Mesodermal cell (in vitro differentiated cells): Measurements from ENCODE around the gene CDH5.

Source experiments
- H3K27ac ChIP-seq: 2 replicates; pipeline ENCODE4 v1.7.0; 2013; ENCODE audit warnings: mild to moderate bottlenecking, low read depth, low read length, moderate library complexity; ENCODE audit not compliant: severe bottlenecking
- H3K36me3 ChIP-seq: 2 replicates; pipeline ENCODE4 v1.7.1; 2013; ENCODE audit warnings: mild to moderate bottlenecking, low read length, moderate library complexity; ENCODE audit not compliant: control insufficient read depth, insufficient read depth
- H3K4me1 ChIP-seq: one replicate; pipeline ENCODE4 v1.7.1; 2013; ENCODE audit warnings: mild to moderate bottlenecking, low read length; ENCODE audit not compliant: insufficient read depth, control insufficient read depth, poor library complexity, severe bottlenecking
- H3K4me3 ChIP-seq: 2 replicates; pipeline ENCODE4 v1.7.0; 2013; ENCODE audit warnings: low read length, control low read depth, mild to moderate bottlenecking; ENCODE audit not compliant: insufficient read depth, poor library complexity, severe bottlenecking; ENCODE audit errors: extremely low read depth
- H3K9me3 ChIP-seq: 2 replicates; pipeline ENCODE4 v1.7.1; 2013; ENCODE audit warnings: mild to moderate bottlenecking, low read length, moderate library complexity; ENCODE audit not compliant: control insufficient read depth
- WGBS, 2 experiments: methylation state at CpG; one replicate each; pipeline ENCODE4 v1.1.5; 2013; ENCODE audit warnings: missing lambda C conversion rate in 2 of 2; ENCODE audit not compliant: insufficient coverage in 2 of 2; 5-methylcytosine and 5-hydroxymethylcytosine counted together

CDH5 gene

GRCh38 chr16:66435896-66436295 lies 69.4 kb downstream of the CDH5 start:
- Histone ChIP-seq H3K4me3 (no peak overlapping the region), H3K36me3 (no peaks in the 10 kb centered on the region), H3K9me3 (no peaks in the 10 kb centered on the region), H3K4me1 (peaks cover 7% of the 10 kb centered on the region), H3K27ac (no peak overlapping the region)
- WGBS, 2 experiments = 100% methylated on average over 1 of the region's 1 CpG; no CpG with 5 or more reads in 1 of the 2 experiments

GRCh38 chr16:66437391-66437945 lies 71.0 kb downstream of the CDH5 start:
- WGBS, 2 experiments = 81% methylated on average over 9 to 12 of the region's 15 CpGs
- Histone ChIP-seq H3K36me3 (no peaks in the 10 kb centered on the region), H3K27ac (no peak overlapping the region)

GRCh38 chr16:66438536-66438935 lies 72.0 kb downstream of the CDH5 start:
- no peak overlapping the region for H3K4me3 ChIP-seq
- 94 to 95% methylated on average over 7 of the region's 8 CpGs for WGBS, 2 experiments

More at GRCh38 chr16:66437391-66437945, 71.0 kb downstream of the CDH5 start:
- H3K4me3 ChIP-seq = no peak overlapping the region
- no peaks in the 10 kb centered on the region for H3K9me3 ChIP-seq
- peaks cover 7% of the 10 kb centered on the region for H3K4me1 ChIP-seq

GRCh38 chr16:66439051-66439730 lies 72.7 kb downstream of the CDH5 start:
- 81 to 95% methylated on average over 5 of the region's 5 CpGs for WGBS, 2 experiments
- Histone ChIP-seq H3K4me3 (no peak overlapping the region), H3K9me3 (no peaks in the 10 kb centered on the region), H3K36me3 (no peaks in the 10 kb centered on the region), H3K27ac (no peak overlapping the region), H3K4me1 (no peaks in the 10 kb centered on the region)

More at GRCh38 chr16:66438536-66438935, 72.0 kb downstream of the CDH5 start:
- Histone ChIP-seq H3K27ac (no peak overlapping the region), H3K9me3 (no peaks in the 10 kb centered on the region), H3K4me1 (peaks cover 2% of the 10 kb centered on the region), H3K36me3 (no peaks in the 10 kb centered on the region)

- Histone ChIP-seq H3K4me1 (no peaks in the 10 kb centered on the region), H3K9me3 (no peaks in the 10 kb centered on the region), H3K27ac (no peak overlapping the region), H3K4me3 (no peak overlapping the region), H3K36me3 (no peaks in the 10 kb centered on the region)
- 84 to 94% methylated on average over 3 to 8 of the region's 10 CpGs for WGBS, 2 experiments
These were observed 73.8 kb downstream of the CDH5 start for GRCh38 chr16:66440271-66440802.

- 88 to 96% methylated on average over 10 of the region's 11 CpGs for WGBS, 2 experiments
- H3K4me1 ChIP-seq = no peaks in the 10 kb centered on the region
- no peaks in the 10 kb centered on the region for H3K9me3 ChIP-seq
- no peak overlapping the region for H3K27ac ChIP-seq
- H3K4me3 ChIP-seq = no peak overlapping the region
- H3K36me3 ChIP-seq = no peaks in the 10 kb centered on the region
These were observed 74.5 kb downstream of the CDH5 start for GRCh38 chr16:66440970-66441369.

- H3K9me3 ChIP-seq = no peaks in the 10 kb centered on the region
- no peaks in the 10 kb centered on the region for H3K4me1 ChIP-seq
- no peaks in the 10 kb centered on the region for H3K36me3 ChIP-seq
- no peak overlapping the region for H3K27ac ChIP-seq
- H3K4me3 ChIP-seq = no peak overlapping the region
- WGBS, 2 experiments = 83% methylated on average over 6 of the region's 7 CpGs
These were observed 75.3 kb downstream of the CDH5 start for GRCh38 chr16:66441586-66442375.

- WGBS, 2 experiments = 93 to 95% methylated on average over 5 to 6 of the region's 6 CpGs
- Histone ChIP-seq H3K4me1 (no peaks in the 10 kb centered on the region), H3K36me3 (no peaks in the 10 kb centered on the region), H3K4me3 (no peak overlapping the region), H3K9me3 (no peaks in the 10 kb centered on the region), H3K27ac (no peak overlapping the region)
These were observed 76.2 kb downstream of the CDH5 start for GRCh38 chr16:66442502-66443268.

- no peak overlapping the region for H3K27ac ChIP-seq
- H3K4me3 ChIP-seq = no peak overlapping the region
- H3K9me3 ChIP-seq = no peaks in the 10 kb centered on the region
- 95 to 97% methylated on average over 3 of the region's 3 CpGs for WGBS, 2 experiments
- no peaks in the 10 kb centered on the region for H3K4me1 ChIP-seq
- no peaks in the 10 kb centered on the region for H3K36me3 ChIP-seq
These were observed 76.8 kb downstream of the CDH5 start for GRCh38 chr16:66443269-66443652.

GRCh38 chr16:66444049-66444481 lies 77.6 kb downstream of the CDH5 start:
- WGBS, 2 experiments = 77 to 86% methylated on average over 1 to 3 of the region's 3 CpGs
- H3K4me3 ChIP-seq = no peak overlapping the region
- H3K4me1 ChIP-seq = no peaks in the 10 kb centered on the region
- no peaks in the 10 kb centered on the region for H3K9me3 ChIP-seq
- no peaks in the 10 kb centered on the region for H3K36me3 ChIP-seq
- H3K27ac ChIP-seq = no peak overlapping the region
